HL-60 (cell line): ENCODE results near the gene CFAP100.

Experiments
- CTCF ChIP-seq: IDR thresholded peaks from one replicate; pipeline ENCODE4 v1.5.1; 2011; ENCODE audit warnings: low read length, control low read depth, inconsistent platforms; ENCODE audit not compliant: insufficient read depth
- POLR2AphosphoS5 ChIP-seq: IDR thresholded peaks from 2 replicates; pipeline ENCODE4 v1.6.1; 2012; ENCODE audit warnings: low read depth

GRCh38 chr3:126422571-126423091, 27.9 kb downstream of the CFAP100 start:
- no peak for TF ChIP-seq CTCF
- TF ChIP-seq POLR2AphosphoS5: no peak
